Suppressor macrophage treated with lipopolysaccharide for 4 hours (primary cell): Measurements from ENCODE around the gene FAM222A.
A peak's percentile ranks its signal among the peaks of the same experiment; 100 is the strongest.

Source experiments
- DNase-seq: peaks from one replicate; pipeline ENCODE4 v3.0.0-alpha.2; 2020

FAM222A gene

GRCh38 chr12:109778684-109779083 is 65.1 kb downstream of the FAM222A start:
- DNase-seq: no peak

- DNase-seq: no peak
Measured at GRCh38 chr12:109779382-109779781, 65.8 kb downstream of the FAM222A start.

GRCh38 chr12:109781668-109782325 is 68.2 kb downstream of the FAM222A start:
- no peak for DNase-seq

- DNase-seq: no peak
Measured at GRCh38 chr12:109782326-109782703, 68.7 kb downstream of the FAM222A start.

- no peak for DNase-seq
Measured at GRCh38 chr12:109783135-109783964, 69.7 kb downstream of the FAM222A start.

- no peak for DNase-seq
Measured at GRCh38 chr12:109783965-109784244, 70.3 kb downstream of the FAM222A start.

- DNase-seq: no peak
Measured at GRCh38 chr12:109785854-109786253, 72.2 kb downstream of the FAM222A start.

GRCh38 chr12:109786799-109787198 is 73.2 kb downstream of the FAM222A start:
- DNase-seq: no peak

GRCh38 chr12:109789526-109790048 is 76.0 kb downstream of the FAM222A start:
- DNase-seq: no peak

GRCh38 chr12:109792992-109793391 is 79.4 kb downstream of the FAM222A start:
- no peak for DNase-seq

- no peak for DNase-seq
Measured at GRCh38 chr12:109793411-109793810, 79.8 kb downstream of the FAM222A start.

GRCh38 chr12:109793826-109794501 is 80.3 kb downstream of the FAM222A start:
- no peak for DNase-seq

GRCh38 chr12:109795023-109795422 is 81.4 kb downstream of the FAM222A start:
- DNase-seq: no peak

GRCh38 chr12:109796057-109796456 is 82.4 kb downstream of the FAM222A start:
- no peak for DNase-seq

- DNase-seq: no peak
Measured at GRCh38 chr12:109797905-109798669, 84.5 kb downstream of the FAM222A start.

- DNase-seq: no peak
Measured at GRCh38 chr12:109798691-109799090, 85.1 kb downstream of the FAM222A start.

- DNase-seq: no peak
Measured at GRCh38 chr12:109800536-109800935, 86.9 kb downstream of the FAM222A start.

GRCh38 chr12:109802828-109803227 is 89.2 kb downstream of the FAM222A start:
- DNase-seq: no peak

GRCh38 chr12:109803678-109804077 is 90.1 kb downstream of the FAM222A start:
- DNase-seq: no peak

- peak; percentile 73 for DNase-seq
Measured at GRCh38 chr12:109804820-109805761, 91.5 kb downstream of the FAM222A start.

GRCh38 chr12:109807954-109808643 is 94.5 kb downstream of the FAM222A start:
- no peak for DNase-seq
